HG02642 (cell line): Measurements from ENCODE around the gene BLVRA.

ENCODE experiments used
- ATAC-seq: cut with Tn5 transposase; IDR thresholded peaks from one replicate; pipeline ENCODE4 v1.9.1; 2021; ENCODE audit warnings: mild to moderate bottlenecking; ENCODE audit not compliant: unreplicated experiment, poor library complexity

BLVRA gene

DNA sequence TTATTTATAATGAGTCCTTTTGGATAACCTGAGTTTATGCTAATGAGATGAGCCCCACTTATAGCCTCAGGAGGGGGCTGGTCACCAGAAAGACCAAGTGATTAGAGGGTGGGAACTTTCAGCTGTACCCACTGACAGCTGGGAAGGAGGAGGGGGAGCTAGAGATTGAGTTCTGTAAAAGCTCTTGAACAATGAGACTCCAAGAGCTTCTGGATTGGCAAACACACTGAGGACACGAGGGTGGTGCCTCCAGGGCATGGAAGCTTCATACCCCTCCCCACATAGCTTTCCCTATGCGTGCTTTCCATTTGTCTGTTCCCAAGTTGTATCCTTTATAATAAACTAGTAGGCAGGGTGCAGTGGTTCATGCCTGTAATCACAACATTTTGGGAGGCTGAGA, 90.6 kb downstream of the BLVRA start:
- ATAC-seq: no peak

GRCh38 chr7:43850348-43851116, 92.1 kb downstream of the BLVRA start:
- no peak for ATAC-seq

DNA sequence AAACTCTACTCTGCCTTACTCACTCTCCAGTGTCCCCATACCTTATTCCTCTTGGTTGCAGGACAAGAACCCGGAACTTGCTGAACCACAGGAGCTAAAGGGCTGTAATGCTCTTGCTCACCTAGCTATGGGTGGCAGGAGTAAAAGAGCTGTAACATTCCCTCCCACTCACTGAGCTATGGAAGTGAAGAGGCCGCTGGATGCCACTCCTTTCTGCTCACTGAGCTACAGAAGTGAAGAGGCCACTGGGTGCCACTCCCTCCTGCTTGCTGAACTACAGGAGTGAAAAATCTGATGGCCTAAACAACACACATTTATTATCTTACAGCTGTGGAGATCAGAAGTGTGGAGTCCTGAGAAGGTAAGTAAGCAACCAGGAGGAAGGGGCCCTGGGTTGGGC, 93.3 kb downstream of the BLVRA start:
- ATAC-seq: no peak

DNA sequence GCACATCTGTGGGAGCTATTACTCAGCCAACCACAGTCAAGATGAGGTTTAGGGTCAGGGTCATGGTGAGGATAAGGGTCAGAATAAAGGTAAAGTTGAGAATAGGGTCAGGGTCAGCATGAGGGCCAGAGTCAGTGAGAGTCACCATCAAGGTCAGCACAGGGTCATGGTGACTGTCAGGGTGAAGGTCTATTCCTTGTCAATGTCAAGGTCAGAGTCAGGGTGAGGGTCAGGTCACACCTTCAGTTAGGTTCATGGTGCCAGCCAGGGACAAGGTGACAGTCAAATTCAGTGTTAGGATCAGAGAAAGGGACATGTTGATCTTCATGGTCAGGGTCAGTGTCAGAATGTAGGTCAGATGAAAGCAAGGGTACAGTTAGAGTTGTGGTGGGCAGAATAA, 96.7 kb downstream of the BLVRA start:
- ATAC-seq: no peak

DNA sequence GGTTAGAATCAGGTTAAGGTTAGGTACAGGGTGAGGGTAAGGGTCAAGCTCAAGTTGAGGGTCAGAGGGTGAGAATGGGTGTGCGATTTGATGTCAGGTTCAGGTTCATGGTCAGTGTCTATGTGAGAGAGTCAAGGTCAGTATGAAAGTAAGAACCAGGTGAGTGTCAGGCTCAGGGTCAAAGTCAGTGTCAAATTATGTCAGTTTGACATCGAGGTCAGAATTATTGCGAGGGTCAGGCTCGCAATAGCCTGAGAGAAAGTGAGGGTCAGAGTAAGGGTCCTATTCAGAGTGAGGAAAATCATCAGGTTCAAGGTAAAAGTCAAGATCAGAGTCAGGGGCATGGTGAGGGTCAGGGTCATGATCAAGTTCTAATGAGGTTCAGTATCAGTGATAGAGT, 97.8 kb downstream of the BLVRA start:
- no peak for ATAC-seq
